ENCODE data around the gene CUBN. TPM values are rescaled to one million over a fixed set of nuclear protein-coding genes. Genes with fewer than 3 reads are reported as not detected.

Gene CUBN
- total RNA-seq, 1 donor from 2014 or later, result 1.4 TPM

DNA sequence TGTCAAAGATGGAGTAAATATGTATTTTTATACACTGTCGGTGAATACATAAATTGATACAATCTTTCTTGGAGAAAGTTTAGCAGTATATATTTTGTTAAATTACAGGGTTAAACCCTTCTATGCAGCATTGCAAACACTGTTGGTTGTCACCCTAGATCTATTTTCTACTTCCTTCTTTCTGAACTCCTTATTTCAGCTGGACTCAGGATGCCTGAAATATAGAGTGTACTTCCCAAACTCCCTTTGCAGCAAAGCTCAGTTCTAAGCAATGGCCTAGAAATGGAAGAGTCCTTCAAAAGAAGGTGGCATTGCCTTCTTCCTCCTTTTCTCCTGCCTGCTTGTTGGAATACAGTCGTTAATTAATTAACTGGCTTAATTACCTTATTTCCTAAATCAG is 20.6 kb downstream of the CUBN start:
- no peak for DNase-seq (ENCODE audit: low spot score)

DNA sequence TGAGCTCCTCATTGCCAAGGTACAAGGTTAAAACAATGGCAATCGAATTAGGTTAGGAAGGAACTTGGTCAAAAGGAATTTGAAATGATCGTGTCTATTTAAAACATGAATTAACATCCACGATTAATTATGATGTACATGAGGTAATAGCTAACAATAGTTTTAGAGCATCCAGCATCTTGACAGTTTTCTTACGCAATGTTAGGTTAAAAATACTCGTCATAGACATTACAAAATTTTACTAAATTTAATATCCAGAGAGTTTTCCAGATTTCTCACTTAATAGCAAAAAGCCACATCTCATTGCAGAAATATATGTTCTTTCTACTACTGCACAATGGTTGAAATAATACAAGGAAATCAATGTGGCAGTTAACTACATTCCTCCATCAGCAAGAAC is 22.6 kb downstream of the CUBN start:
- no peak for DNase-seq (ENCODE audit: low spot score)

DNA sequence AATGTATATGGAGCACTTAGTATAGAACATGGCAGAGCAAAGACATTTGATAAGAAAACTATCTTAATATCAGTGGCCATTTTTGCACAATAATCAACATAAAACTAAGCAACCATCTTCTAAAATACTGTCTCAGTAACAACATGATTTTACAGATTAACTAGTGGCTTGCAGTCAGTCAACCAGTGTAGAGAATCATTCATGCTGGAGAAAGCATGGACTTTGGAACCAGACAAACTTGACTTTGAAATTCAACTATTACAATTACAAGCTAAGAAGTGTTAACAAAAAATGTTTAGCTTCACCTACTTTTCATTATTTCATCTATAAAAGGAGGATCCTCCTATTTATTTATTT is 27.7 kb downstream of the CUBN start:
- no peak for DNase-seq (ENCODE audit: low spot score)

DNA sequence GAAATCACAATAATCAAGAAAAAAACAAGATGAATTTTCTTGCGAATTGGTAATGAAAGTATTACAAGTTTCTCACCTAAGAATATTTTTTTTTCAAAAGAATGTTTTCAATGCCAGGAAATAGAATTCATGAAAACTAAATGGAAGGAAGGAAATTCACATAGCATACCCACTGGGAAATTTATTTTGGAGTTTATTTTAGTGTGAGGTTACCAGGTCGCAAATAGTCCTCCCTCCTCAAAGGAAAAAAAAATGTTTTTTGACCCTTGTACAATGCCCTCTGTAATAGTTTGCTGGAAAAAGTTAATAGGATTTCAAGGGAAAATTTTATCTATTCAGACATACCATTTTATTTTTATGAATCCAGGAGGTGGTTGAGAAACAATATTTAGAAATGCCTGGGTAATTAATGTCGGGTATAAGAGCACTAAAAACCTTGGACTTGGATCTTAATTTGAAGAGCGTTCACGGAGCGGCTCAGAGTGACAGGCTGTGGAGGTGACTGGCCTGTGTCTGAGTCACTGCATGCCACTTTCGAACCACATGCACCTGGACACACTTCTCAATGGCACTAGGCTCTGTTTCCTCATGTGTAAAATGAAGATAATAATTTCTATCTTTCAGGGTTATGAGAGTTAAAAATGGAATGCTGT is 28.2 kb downstream of the CUBN start:
- DNase-seq (ENCODE audit: low spot score), result no peak

DNA sequence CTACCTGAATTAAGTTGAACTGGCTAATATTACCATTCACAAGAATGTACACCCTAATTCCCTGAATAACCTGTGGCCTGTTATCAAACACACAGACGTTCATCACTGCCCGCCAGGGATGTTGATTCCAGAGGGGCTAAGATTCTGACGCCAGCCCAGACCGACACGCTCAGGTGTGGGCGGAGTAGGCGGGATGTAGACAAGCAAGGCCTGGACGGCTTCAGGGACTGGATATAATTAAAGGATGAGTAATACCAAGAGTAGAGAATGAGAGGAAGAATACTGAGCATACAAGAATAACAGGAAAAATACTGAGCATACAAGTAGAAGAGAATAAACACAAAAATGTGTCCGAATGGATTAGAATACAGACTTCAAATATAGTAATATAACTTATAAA is 29.0 kb downstream of the CUBN start:
- no peak for DNase-seq (ENCODE audit: low spot score)

DNA sequence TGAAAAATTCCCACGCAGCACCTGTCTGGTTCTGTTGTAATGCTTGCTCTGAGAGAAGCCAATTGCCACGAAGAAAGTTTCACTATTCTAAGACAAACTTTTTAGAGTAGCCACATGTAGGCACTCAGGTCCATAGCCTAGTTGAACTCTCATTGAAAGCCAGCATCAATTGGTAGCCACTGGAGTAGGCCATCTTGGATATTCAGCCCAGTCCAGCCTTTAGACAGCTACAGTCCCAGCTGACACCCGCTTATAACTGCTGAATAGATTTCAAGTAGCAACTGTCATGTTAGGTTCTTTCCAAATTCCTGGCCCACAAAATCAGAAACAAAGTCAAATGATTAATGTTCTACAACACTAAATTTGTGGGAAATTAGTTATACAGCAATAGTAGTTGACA is 31.6 kb downstream of the CUBN start:
- no peak for DNase-seq (ENCODE audit: low spot score)

DNA sequence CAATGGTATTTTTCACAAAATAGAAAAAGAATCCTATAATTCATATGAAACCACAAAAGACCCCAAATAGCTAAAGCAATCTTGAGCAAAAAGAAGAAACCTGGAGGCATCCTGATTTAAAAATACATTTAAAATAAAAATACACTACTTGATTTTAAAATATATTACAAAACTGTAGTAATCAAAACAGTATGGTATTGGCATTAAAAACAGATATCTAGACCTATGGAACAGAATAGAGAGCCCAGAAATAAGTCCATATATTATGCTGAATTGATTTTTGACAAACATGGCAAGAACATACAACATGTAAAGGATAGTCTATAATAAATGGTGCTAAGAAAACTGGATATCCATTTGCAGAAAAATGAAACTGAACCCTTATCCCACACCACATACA is 34.8 kb downstream of the CUBN start:
- DNase-seq (ENCODE audit: low spot score), result no peak

DNA sequence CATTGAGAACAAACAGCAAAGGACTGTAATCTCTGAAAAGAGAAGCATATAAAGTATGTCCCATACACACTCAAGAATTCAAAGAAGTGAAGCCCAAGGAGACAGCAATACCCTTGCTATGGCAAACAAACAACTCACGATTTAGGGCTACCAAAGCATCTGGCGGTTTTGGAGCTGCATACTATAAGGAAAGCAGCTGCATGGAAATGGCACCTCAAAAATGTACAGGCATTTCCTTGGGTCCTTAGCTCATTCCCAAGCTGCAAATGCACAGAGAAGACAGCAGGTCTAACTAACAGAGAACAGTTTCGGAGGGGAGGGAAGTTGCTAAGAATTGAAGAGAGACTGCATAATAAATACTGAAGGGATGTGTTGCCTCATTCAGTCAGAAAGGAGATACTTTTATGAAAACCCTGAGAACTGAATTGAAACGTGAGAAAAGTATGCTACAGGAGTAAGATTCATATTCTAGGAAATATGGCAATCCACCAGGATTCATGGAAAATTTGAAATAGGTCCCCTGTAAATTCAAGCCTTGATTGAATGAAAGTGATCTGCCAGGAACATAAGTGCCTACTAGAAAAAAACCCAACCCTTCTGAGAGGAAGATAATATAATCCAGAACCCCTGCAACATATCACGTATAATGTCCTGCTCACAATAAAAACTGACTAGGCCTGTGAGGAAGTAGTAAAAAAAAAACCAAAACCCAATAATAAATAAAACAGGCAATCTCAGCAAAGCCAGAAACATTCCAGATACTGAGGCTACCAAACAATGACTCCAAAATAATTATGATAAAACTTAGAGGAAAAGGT is 36.4 kb downstream of the CUBN start:
- peak; percentile 83 for DNase-seq (ENCODE audit: low spot score)

DNA sequence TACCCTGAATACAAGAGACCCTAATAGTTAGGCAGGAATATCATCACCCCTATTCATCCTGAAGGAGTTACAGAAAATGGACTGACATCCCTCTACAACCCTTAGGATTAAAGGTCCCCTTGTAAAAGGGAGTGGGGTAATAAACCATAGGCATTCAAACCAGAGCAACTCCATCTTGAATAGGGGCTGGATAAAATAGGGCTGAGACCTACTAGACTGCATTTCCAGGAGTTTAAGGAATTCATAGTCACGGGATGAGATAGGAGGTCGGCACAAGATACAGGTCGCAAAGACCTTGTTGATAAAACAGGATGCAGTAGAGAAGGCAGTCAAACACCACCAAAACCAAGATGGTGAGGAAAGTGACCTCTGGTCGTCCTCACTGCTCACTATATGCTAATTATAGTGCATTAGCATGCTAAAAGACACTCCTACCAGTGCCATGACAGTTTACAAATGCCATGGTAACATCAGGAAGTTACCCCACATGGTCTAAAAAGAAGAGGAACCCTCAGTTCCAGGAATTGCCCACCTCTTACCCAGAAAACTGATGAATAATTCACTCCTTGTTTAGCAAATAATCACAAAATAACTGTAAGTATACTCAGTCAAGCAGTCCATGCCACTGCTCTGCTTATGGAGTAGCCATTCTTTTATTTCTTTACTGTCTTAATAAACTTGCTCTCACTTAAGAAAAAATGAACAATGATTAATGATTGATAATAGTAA is 37.2 kb downstream of the CUBN start:
- no peak for DNase-seq (ENCODE audit: low spot score)

DNA sequence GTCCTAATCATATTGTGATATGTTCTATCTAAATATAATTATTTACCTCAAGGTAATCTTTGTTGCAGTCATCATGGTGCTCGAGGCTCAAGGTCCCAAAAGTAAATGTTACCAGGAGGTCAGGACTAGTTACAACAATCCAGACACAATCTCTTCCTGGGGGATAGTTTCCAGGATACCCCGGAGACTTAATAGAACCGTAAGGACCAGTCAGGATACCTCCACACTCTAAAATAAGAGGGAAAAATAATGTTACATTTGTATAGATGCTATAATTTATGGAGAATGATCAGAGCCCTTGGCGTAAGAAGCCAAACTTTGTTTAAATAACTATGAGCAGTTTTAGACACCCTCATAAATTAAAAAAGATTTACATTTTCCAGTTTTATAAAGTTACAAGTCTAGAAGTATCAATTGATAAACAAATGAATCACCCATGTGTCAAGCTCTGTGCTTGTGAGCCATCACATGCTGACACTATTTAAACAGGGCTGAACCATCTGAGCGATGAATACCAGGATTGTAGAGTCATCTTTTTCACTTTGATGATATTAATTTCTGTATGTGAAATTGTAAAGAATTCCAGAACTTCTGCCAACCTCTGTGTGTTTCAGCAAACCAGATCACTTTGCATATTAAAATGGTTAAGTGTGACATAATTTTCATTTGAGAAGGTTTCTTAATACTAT is 41.3 kb downstream of the CUBN start:
- DNase-seq (ENCODE audit: low spot score), result no peak

DNA sequence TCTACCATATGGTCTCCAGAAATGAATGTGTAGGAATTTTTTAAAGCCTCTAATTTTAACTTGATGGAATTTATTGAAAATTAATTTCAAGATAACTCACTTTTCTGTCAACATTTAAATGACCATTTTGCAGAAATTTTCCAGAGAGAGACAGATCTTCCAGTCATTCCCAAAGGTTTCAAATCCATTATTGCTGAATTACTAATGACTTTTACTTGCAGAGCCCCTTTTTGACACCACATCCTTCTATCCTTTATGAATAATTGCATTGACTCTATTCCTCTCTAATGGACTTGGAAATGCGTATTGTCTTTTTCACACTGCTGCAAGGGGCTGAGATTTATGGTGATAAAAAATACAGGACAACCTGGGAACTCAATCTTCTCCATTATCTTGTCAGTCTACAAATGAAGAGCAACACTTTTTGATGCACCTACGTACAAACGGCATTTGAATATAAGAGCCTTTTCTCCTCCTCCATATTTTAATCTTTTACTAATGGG is 42.7 kb downstream of the CUBN start:
- no peak for DNase-seq (ENCODE audit: low spot score)

DNA sequence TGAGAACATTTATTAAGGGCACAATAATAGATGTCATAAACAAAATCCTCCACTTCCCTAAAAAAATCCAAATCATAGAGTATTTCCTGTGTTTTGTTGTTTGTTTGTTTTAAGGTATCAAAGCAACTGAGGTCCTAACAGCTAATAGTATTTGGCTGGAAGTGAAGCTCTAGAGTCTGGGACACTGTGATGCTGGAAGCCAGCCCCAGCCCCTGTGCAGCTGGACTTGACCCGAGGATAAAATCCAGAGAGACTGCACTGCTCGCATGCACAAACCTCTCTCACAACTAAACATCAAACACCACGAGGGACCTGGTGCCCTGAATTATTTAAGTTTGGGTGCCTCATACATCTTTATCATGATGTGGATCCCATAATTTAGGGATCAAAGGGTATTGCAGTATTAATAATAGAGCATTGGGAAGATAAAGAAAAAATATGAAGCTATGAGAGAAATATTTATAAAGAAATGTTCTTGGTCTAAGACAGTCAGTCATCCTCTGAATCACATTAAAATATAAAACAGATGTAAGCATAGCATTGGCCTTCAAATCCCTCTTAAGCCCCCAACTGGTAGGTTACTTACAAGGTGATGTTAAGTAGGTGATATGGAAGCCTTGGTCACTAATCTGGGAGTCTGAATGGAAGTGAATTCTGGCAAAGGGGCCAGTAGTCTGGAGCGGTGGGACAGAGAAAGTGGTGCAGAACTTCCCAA is 44.4 kb downstream of the CUBN start:
- peak; percentile 86 for DNase-seq (ENCODE audit: low spot score)

DNA sequence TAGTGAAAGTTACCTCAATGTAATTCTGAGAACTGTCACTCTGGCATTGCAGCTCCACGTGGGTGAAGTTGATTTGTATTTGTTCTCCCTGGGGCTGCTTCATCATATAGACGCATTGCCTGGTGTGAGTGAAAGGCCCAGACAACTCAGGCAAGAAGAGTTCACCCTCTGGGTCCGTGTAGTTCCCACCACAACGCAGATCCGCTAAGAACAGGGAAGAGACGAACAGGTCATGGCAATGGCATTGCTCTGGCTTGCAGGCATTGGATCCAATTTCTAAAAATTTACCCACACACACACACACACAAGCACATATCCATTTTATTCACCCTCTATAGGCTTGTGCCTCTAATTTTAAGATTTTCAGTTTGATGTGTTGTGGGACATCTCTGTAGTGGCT is 45.4 kb downstream of the CUBN start:
- DNase-seq (ENCODE audit: low spot score), result no peak

DNA sequence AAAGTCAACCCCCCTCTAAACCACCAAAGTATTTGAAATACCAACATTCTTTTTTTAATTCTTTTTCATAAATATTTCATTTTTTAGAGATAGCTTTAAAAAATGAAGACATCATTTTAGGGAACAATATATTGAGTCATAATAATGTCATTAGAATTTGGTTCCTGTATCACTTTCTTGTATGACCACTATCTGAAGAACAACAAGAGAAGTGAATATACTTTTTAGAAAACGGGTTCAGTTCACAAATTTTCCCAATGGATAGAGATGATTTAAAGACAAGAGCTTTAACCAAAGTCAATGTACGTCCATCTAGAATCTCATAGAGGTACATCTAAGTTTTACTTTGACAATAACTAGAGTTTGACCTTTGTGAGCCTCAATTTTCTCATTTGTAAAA is 48.2 kb downstream of the CUBN start:
- DNase-seq (ENCODE audit: low spot score), result no peak

DNA sequence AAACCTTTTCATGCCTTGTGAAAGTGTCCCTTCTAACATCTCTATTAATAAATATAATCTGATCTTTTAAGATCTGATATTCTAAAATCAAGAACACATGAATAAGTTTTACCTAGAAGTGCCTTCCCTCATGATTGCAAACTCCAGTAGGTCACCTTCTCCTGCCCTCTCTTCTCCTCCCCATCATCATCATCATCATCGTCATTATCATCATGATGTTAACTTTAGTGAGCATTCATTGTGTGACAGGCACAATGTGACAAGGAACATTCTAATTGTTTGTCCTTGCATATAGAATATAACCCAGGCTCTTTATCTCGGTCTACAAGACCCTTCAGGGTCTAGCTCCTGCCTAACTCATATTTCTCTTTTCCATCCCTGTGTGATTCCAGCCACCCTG is 51.7 kb downstream of the CUBN start:
- DNase-seq (ENCODE audit: low spot score), result no peak

DNA sequence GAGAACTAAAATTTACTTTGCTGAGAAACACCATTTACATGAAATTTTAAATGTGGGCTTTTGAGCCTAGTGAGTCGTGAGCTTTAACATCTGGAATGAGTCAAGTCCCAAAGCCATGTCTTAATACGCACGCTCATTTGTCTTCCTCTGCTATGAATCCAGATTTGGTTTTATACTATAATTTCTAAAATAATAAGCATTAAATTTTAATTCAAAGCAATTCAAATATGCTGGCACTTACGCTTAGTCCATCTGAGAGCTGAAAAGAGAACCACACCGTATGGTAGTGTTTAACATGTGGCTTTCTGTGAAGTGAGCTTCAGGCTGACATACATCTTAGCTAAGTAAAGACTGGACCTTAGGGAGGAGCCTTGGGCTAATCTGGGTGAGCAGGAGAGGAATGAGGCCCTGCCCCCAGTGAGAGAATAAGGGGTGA is 52.2 kb downstream of the CUBN start:
- DNase-seq (ENCODE audit: low spot score), result peak; percentile 86

DNA sequence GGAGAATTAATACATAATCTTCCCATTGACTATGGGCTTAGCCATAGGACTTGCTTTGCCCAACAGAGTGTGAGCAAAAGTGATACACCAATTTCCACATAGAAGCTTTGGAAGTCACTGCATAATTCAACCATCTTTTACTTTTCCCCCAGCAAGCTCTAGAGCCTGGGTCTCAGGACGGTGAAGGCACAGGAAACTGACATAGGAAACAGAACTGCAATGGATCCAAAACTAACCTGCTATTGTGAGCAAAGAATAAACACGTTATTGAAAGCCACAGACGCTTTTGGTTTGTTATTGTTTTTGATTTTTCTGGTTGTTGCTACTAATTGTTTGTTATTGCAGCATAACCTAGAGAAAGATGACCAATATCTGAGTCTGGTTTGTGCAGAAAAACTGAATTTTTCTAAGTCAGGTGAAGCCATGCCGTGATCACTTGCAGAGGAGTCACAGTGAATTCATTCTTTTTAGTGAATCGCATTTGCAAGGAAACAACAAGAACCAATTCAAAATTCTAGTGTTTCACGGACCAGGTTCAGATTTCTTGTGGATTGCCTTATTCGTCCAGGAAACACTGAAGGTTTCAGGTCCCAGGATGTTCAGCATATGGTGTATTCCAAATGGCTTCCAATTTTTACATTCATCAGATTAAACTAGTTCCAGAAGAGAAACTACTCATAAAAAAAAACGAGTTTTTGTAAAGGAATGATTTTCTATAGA is 52.8 kb downstream of the CUBN start:
- no peak for DNase-seq (ENCODE audit: low spot score)

DNA sequence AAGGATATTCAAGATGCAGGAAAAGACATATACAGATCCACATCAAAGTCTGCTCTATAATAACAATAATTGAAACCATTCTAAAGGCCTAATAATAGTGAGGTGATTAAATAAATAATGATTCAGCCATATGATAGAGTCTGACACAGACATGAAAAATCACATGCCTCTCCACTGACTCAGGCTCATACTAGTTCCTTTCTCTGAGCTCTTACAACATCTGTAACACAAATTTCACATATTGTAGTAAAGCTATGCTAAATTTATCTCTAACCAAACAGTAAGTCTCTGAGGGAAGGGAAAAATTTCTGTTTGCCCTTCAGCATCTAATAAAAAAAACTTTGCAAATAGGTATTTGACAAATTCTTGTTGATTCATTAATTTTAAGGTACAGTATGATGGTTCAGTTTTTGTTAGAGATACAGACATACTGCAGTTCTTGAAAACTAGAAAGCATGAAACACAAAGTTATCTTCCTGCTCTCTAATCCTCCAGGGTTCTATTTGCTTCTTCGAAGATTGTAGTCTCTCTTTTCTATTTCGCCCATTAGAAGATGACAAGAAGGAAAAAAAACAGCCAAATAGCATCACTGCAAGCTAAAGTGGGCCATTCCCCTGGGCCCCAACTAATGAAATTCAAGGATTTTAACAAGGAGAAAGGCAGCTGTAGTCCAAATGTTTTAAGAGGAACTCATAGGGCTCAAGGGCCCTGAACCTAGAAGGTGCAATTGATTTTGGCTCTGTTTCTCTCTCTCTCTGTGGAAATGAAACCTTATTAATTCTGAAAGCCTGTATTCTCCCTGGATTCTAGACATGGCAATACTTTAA is 53.9 kb downstream of the CUBN start:
- peak; percentile 91 for DNase-seq (ENCODE audit: low spot score)

DNA sequence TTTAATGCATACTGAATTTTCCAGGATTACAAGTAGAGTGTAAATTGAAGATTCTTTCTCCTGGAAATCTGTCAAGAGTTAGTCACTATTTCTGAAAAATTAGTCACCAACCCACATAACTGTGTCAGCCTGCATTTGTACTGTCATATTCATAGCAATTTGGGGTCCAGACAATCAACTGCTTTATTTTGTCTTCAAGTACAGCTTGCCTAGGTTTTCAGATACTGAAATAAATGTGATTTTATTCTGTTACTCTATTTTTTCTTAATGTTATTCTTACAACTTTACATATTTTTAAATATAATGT is 55.1 kb downstream of the CUBN start:
- DNase-seq (ENCODE audit: low spot score), result no peak
